Testis (tissue), 3 donors: ENCODE data around the gene RGMA. TPM values are rescaled to one million over a fixed set of nuclear protein-coding genes. Genes with fewer than 3 reads are reported as not detected.
"Not testable (repeated sequence)": the region's sequence is repeated elsewhere in the genome, so short reads cannot be mapped to it uniquely, and the experiment has no call there.

Source experiments
- DNase-seq: peaks from one replicate; pipeline ENCODE4 v3.0.0-alpha.2; 2019
- H3K27ac ChIP-seq, 2 donors: fragments of 200-600 bp; sonication (generic); one replicate each; pipeline ENCODE4 v1.5.1; 2019
- H3K27me3 ChIP-seq: fragments of 200-600 bp; sonication (generic); one replicate; pipeline ENCODE4 v1.5.1; 2019
- H3K36me3 ChIP-seq: fragments of 200-600 bp; sonication (generic); one replicate; pipeline ENCODE4 v1.5.1; 2017; ENCODE audit warnings: low read depth; ENCODE audit errors: missing control alignments
- H3K4me1 ChIP-seq: fragments of 200-600 bp; sonication (generic); one replicate; pipeline ENCODE4 v1.5.1; 2019
- H3K4me3 ChIP-seq, 2 donors: fragments of 200-600 bp; sonication (generic); one replicate each; pipeline ENCODE4 v1.5.1; 2017 to 2019
- H3K9me3 ChIP-seq: fragments of 200-600 bp; sonication (generic); one replicate; pipeline ENCODE4 v1.5.1; 2017
- CTCF ChIP-seq, 3 experiments: fragments of 450-650 bp in 2 of 3; fragments of 200-600 bp in 1 of 3; sonication (generic) in 1 of 3; IDR thresholded peaks; one replicate each; pipeline ENCODE4 v1.5.1; 2016 to 2019; ENCODE audit warnings: antibody characterized with exemption in 3 of 3, mild to moderate bottlenecking in 2 of 3, moderate library complexity in 1 of 3
- POLR2A ChIP-seq: fragments of 450-650 bp; IDR thresholded peaks from one replicate; pipeline ENCODE4 v1.6.1; 2017; ENCODE audit warnings: antibody characterized with exemption, mild to moderate bottlenecking, moderate library complexity
- WGBS, 2 donors: methylation state at CpG; one replicate each; pipeline ENCODE4 v1.1.5; 2018; 5-methylcytosine and 5-hydroxymethylcytosine counted together
- intact Hi-C: fragments of 100-400 bp; cut with DNase I; formaldehyde crosslinking; loops from one replicate; pipeline ENCODE4 v1.15.1; 2023; ENCODE audit warnings: low total_unique reads
- polyA plus RNA-seq: library from polyadenylated mRNA; stranded (reverse); fragments of 350-450 nt; fragmentation: Illumina TruSeq; extraction: RNeasy Lipid Tissue Mini Kit (QIAGEN cat#74804); gene quantifications from one replicate; pipeline ENCODE4 v1.2.3, GENCODE V29; 2014; ENCODE audit warnings: low read depth, low replicate concordance; ENCODE audit not compliant: insufficient read depth
- total RNA-seq, 2 donors: library from RNA; depleted of rRNA; stranded (reverse); fragments of >200 nt; gene quantifications; one replicate each; pipeline ENCODE4 v1.2.3, GENCODE V29; 2016

Gene RGMA
- total and polyA plus RNA-seq, 3 donors from 2014 or later, result 53.7 to 120 (median 65.4) TPM

GRCh38 chr15:93035092-93035915 is 53.7 kb downstream of the RGMA start:
- no peaks in the 10 kb centered on the region for H3K36me3 ChIP-seq
- WGBS, 2 donors, result 84 to 86% methylated on average over 12 to 18 of the region's 18 CpGs
- H3K4me1 ChIP-seq, result peaks cover 5% of the 10 kb centered on the region
- no peak for DNase-seq
- H3K4me3 ChIP-seq, result no peak overlapping the region
- no peak overlapping the region for H3K27ac ChIP-seq
- TF ChIP-seq CTCF (IDR thresholded peaks at IDR 0.05), result no peak
- no peak for TF ChIP-seq POLR2A
- intact Hi-C loops, result loop anchor here (10.0 kb wide), 2 partner anchors 939 to 1089 kb away; no protein-coding TSS in a partner anchor
- no peaks in the 10 kb centered on the region for H3K27me3 ChIP-seq
- no peaks in the 10 kb centered on the region for H3K9me3 ChIP-seq

- 90 to 92% methylated on average over 7 of the region's 7 CpGs for WGBS, 2 donors
- no peak for TF ChIP-seq POLR2A
- no peak for TF ChIP-seq CTCF (IDR thresholded peaks at IDR 0.05)
- intact Hi-C loops, result loop anchor here (10.0 kb wide), 2 partner anchors 940 to 1090 kb away; no protein-coding TSS in a partner anchor
- no peak overlapping the region for H3K4me3 ChIP-seq
- H3K27ac ChIP-seq, result no peak overlapping the region
- no peaks in the 10 kb centered on the region for H3K9me3 ChIP-seq
- H3K27me3 ChIP-seq, result no peaks in the 10 kb centered on the region
- peaks cover 10% of the 10 kb centered on the region for H3K4me1 ChIP-seq
- DNase-seq, result peak; percentile 12
- H3K36me3 ChIP-seq, result no peaks in the 10 kb centered on the region
These were observed 54.5 kb downstream of the RGMA start for GRCh38 chr15:93034512-93034911.

- no peak overlapping the region for H3K27ac ChIP-seq
- peaks cover 20% of the 10 kb centered on the region for H3K4me1 ChIP-seq
- H3K4me3 ChIP-seq, result no peak overlapping the region
- H3K9me3 ChIP-seq, result no peaks in the 10 kb centered on the region
- H3K27me3 ChIP-seq, result no peaks in the 10 kb centered on the region
- intact Hi-C loops, result loop anchor here (10.0 kb wide), 2 partner anchors 941 to 1091 kb away; no protein-coding TSS in a partner anchor
- 84 to 96% methylated on average over 12 to 14 of the region's 14 CpGs for whole genome bisulfite sequencing, 2 donors
- peak; percentile 11 for DNase-seq
- TF ChIP-seq POLR2A (no peak), CTCF (IDR thresholded peaks at IDR 0.05) (no peak)
- H3K36me3 ChIP-seq, result no peaks in the 10 kb centered on the region
These were observed 55.5 kb downstream of the RGMA start for GRCh38 chr15:93033434-93034045.

- 65 to 78% methylated on average over 20 to 21 of the region's 21 CpGs for WGBS, 2 donors
- H3K4me3 ChIP-seq, result peak overlapping the region in 1 of 2 donors; percentile 32
- H3K27me3 ChIP-seq, H3K36me3 ChIP-seq, H3K9me3 ChIP-seq, H3K27ac ChIP-seq: not testable (repeated sequence)
- H3K4me1 ChIP-seq, result peaks cover 26% of the 10 kb centered on the region
- intact Hi-C loops, result loop anchor here (10.0 kb wide), 2 partner anchors 942 to 1092 kb away; no protein-coding TSS in a partner anchor
- peak; percentile 40 for DNase-seq
These were observed 56.4 kb downstream of the RGMA start for GRCh38 chr15:93032515-93033206.

- not testable (repeated sequence) for H3K27me3 ChIP-seq, H3K36me3 ChIP-seq, H3K27ac ChIP-seq, H3K9me3 ChIP-seq
- peak; percentile 14 for DNase-seq
- Histone ChIP-seq H3K4me3 (peak overlapping the region in 1 of 2 donors; percentile 32), H3K4me1 (peaks cover 27% of the 10 kb centered on the region)
- 89 to 95% methylated on average over 24 to 43 of the region's 44 CpGs for WGBS, 2 donors
- intact Hi-C loops, result loop anchor here (10.0 kb wide), 2 partner anchors 943 to 1093 kb away; no protein-coding TSS in a partner anchor
These were observed 57.2 kb downstream of the RGMA start for GRCh38 chr15:93031557-93032384.
